Stimulated activated naive CD8-positive, alpha-beta T cell treated with anti-CD3 and anti-CD28 coated beads, Interleukin-15, amount 100 ng/mL, for 72 hours (primary cell): ENCODE data around the gene SPI1.

Experiments
- ATAC-seq: fragments of 150-1000 bp; cut with Tn5 transposase; 2 replicates; pipeline ENCODE4 v1.10.0; 2021; ENCODE audit warnings: mild to moderate bottlenecking, moderate library complexity
- DNase-seq, 2 donors: peaks; one replicate each; pipeline ENCODE4 v3.0.0; 2021 to 2022
- H3K27ac Mint-ChIP-seq, 2 donors: one replicate each; pipeline ENCODE4 v1.8.0; 2022; ENCODE audit warnings: mild to moderate bottlenecking in 2 of 2, mixed read lengths in 2 of 2, moderate library complexity in 2 of 2
- H3K27me3 Mint-ChIP-seq: one replicate; pipeline ENCODE4 v1.8.0; 2022; ENCODE audit warnings: mixed read lengths
- H3K4me1 Mint-ChIP-seq: one replicate; pipeline ENCODE4 v1.8.0; 2022; ENCODE audit warnings: mild to moderate bottlenecking, mixed read lengths
- H3K4me3 Mint-ChIP-seq, 2 donors: one replicate each; pipeline ENCODE4 v1.8.0; 2022; ENCODE audit warnings: mild to moderate bottlenecking in 2 of 2, mixed read lengths in 2 of 2, moderate library complexity in 1 of 2
- H3K9me3 Mint-ChIP-seq, 2 donors: one replicate each; pipeline ENCODE4 v1.8.0; 2022; ENCODE audit warnings: mixed read lengths in 2 of 2

The SPI1 gene

DNA sequence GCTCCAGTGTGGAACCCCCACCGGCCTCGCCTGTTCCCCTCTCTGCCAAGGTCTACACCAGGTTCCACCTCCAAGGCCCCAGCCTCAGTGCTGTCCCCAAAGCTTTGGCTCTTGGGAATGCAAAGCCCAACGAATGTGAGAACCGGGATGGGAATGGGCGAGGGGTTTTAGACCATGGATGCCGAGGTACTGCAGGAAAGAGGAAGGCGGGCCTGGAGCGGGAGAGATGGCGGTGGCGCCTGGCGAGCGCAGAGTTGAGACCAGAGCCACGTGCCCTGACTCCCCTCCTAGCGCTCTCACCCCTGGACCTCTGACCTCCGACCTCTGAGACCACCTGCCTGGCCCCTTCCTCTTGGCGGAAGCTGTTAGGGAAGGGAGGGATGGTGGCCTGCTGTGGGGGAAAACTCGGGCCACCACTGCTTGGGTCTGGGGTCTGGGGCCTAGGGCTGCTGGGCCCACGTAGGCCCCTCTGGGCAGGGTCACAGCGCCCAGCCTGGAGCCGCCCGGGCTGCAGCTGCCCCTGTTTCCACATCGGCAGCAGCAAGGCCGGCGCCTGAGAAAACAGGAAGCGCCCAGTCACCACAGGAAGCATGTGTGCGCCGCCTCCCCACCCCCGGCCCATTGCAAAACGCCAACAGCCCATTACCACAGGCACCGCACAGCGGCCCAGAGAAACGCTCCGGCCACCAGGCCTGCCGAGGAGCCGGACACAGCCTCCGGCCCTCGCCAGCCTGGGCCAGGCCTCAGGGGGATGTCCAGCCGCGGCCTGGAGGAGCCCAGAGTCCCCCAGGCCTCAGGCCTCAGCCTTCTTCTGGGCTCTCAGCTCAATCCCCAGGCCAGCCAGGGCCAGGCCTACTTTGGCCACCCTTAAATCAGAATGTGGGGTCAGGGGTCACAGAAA, 16.2 kb upstream of the SPI1 start:
- Mint-ChIP-seq H3K9me3 (no peaks in the 10 kb centered on the region), H3K4me1 (peaks cover 66% of the 10 kb centered on the region), H3K27me3 (no peaks in the 10 kb centered on the region), H3K4me3 (peak overlapping the region; percentile 53 to 76), H3K27ac (peak overlapping the region; percentile 97 to 98)
- ATAC-seq (peak; percentile 81), DNase-seq (peak; percentile 58 to 69)

GRCh38 chr11:47394050-47394321, 15.6 kb upstream of the SPI1 start:
- H3K27ac Mint-ChIP-seq: peak overlapping the region; percentile 97 to 98
- ATAC-seq: no peak
- peaks cover 68% of the 10 kb centered on the region for H3K4me1 Mint-ChIP-seq
- H3K9me3 Mint-ChIP-seq: no peaks in the 10 kb centered on the region
- peak overlapping the region; percentile 53 to 76 for H3K4me3 Mint-ChIP-seq
- no peak for DNase-seq
- no peaks in the 10 kb centered on the region for H3K27me3 Mint-ChIP-seq

- Mint-ChIP-seq H3K4me3 (peak overlapping the region; percentile 21 to 53), H3K27ac (peak overlapping the region; percentile 97 to 98), H3K27me3 (no peaks in the 10 kb centered on the region), H3K4me1 (peaks cover 70% of the 10 kb centered on the region), H3K9me3 (no peaks in the 10 kb centered on the region)
- DNase-seq: no peak
- no peak for ATAC-seq
Observed at GRCh38 chr11:47393163-47394049, 15.1 kb upstream of the SPI1 start.

- H3K4me3 Mint-ChIP-seq: no peak overlapping the region
- no peaks in the 10 kb centered on the region for H3K27me3 Mint-ChIP-seq
- peaks cover 75% of the 10 kb centered on the region for H3K4me1 Mint-ChIP-seq
- DNase-seq (no peak), ATAC-seq (no peak)
- H3K27ac Mint-ChIP-seq: peak overlapping the region in 1 of 2 donors; percentile 25
- H3K9me3 Mint-ChIP-seq: no peaks in the 10 kb centered on the region
Observed at GRCh38 chr11:47392546-47393162, 14.3 kb upstream of the SPI1 start.

DNA sequence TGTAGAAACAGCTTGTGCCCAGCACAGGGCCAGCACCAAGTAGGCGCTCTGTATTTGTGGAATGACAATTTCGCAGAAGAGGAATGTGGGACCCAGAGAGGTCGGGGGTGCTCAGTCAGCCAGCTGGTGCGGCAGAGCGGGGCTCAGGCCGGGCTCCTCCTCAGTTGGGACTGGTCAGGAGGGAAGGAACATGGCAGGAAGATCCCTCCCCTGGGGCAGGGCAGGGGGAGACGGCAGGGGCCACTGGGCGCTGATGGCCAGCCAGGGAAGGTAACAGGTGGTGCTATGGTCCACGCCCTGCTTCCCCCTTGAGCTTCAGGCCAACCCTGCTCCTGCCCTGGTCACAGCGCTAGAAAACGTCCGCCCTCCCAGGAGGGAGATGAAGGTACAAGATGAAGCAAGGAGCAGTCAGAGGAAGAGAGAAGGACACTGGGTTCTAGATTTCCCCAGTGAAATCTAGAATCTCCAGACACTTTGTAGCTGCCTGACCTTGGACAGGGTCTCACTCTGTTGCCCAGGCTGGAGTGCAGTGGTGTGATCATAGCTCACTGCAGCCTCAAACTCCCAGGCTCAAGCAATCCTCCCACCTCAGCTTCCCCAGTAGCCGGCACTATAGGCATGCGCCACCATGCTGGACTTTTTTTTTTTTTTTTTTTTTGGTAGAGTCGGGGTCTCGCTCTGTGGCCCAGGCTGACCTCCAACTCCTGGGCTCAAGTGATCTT, 13.5 kb upstream of the SPI1 start:
- Mint-ChIP-seq H3K9me3 (no peaks in the 10 kb centered on the region), H3K4me3 (no peak overlapping the region), H3K27ac (peak overlapping the region in 1 of 2 donors; percentile 19), H3K4me1 (peaks cover 71% of the 10 kb centered on the region), H3K27me3 (no peaks in the 10 kb centered on the region)
- DNase-seq (no peak), ATAC-seq (no peak)

GRCh38 chr11:47391077-47391583, 12.8 kb upstream of the SPI1 start:
- DNase-seq (no peak), ATAC-seq (no peak)
- no peaks in the 10 kb centered on the region for H3K27me3 Mint-ChIP-seq
- H3K27ac Mint-ChIP-seq: peak overlapping the region in 1 of 2 donors; percentile 55
- H3K4me3 Mint-ChIP-seq: no peak overlapping the region
- peaks cover 71% of the 10 kb centered on the region for H3K4me1 Mint-ChIP-seq
- H3K9me3 Mint-ChIP-seq: no peaks in the 10 kb centered on the region

DNA sequence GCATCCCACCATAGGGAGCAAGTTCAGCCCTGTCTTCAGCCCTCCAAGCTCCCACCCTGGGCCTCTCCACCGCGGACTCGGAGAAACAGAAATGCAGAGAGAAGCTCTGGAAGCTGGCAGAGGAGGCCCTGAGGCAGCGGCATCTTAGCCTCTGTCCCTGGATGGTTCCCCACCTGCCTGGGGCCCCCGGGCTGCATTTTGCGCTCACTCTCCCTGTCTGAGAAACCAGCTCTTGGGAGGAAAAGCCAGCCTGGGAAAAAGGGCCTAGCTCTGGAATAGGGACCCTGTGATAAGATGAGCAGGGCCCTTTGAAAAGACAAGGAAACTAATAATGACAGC, 12.0 kb upstream of the SPI1 start:
- no peaks in the 10 kb centered on the region for H3K27me3 Mint-ChIP-seq
- H3K9me3 Mint-ChIP-seq: no peaks in the 10 kb centered on the region
- H3K27ac Mint-ChIP-seq: peak overlapping the region in 1 of 2 donors; percentile 55
- no peak for ATAC-seq
- H3K4me1 Mint-ChIP-seq: peaks cover 63% of the 10 kb centered on the region
- H3K4me3 Mint-ChIP-seq: no peak overlapping the region
- no peak for DNase-seq

- H3K4me1 Mint-ChIP-seq: peaks cover 57% of the 10 kb centered on the region
- no peaks in the 10 kb centered on the region for H3K9me3 Mint-ChIP-seq
- no peaks in the 10 kb centered on the region for H3K27me3 Mint-ChIP-seq
- H3K27ac Mint-ChIP-seq: peak overlapping the region in 1 of 2 donors; percentile 83
- ATAC-seq: peak; percentile 19
- H3K4me3 Mint-ChIP-seq: peak overlapping the region in 1 of 2 donors; percentile 43
- no peak for DNase-seq
Observed at GRCh38 chr11:47389577-47390421, 11.5 kb upstream of the SPI1 start.

DNA sequence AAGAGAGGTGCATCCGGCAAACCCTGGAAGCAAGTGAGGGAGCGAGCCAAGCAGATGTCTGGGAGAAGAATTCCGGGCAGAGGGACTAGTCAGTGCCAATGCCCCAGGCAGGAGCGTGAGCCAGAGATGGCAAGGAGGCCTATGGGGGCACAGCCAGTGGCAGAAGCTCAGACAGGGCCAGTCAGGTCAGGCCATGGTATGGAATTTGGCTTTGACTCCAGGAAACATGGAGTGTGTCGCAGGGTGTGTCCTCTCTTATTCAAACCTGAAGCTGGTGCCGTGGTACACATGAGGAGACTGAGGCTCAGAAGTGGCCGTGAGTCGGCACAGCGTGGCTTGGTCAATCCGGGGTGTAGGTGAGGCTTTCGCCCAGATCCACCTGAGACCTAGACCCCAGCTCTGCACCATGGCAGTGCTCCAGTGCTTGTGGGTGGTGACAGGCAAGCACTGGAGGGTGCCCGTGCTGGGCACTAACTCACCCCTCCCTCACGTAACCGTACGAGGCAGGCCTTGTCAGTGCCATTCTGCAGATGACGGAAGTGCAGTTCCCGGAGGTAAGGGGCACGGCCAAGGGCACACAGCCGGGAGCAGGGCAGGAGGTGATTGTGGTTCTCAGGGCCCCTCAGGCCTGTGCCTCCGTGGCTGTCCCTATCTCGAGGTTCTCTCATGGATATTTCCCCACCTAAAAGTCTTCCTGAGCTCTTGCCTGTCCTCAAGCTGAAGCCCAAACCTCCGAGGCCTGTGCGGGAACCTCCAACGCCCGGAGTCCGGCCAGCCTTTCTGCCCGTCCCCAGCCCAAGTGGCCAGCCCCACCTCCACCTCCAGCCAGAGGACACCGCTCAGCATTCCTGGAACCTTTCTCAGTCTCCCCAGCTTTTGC, 10.6 kb upstream of the SPI1 start:
- ATAC-seq: no peak
- Mint-ChIP-seq H3K9me3 (no peaks in the 10 kb centered on the region), H3K4me3 (no peak overlapping the region)

GRCh38 chr11:47387944-47388696, 9.8 kb upstream of the SPI1 start:
- no peak for ATAC-seq
- no peak for DNase-seq
- no peaks in the 10 kb centered on the region for H3K9me3 Mint-ChIP-seq
- H3K27me3 Mint-ChIP-seq: no peaks in the 10 kb centered on the region
- H3K27ac Mint-ChIP-seq: no peak overlapping the region
- peaks cover 42% of the 10 kb centered on the region for H3K4me1 Mint-ChIP-seq
- H3K4me3 Mint-ChIP-seq: no peak overlapping the region

More for the DNA sequence above, 10.6 kb upstream of the SPI1 start:
- Mint-ChIP-seq H3K27me3 (no peaks in the 10 kb centered on the region), H3K27ac (no peak overlapping the region), H3K4me1 (peaks cover 49% of the 10 kb centered on the region)
- no peak for DNase-seq

- Mint-ChIP-seq H3K27ac (no peak overlapping the region), H3K4me3 (no peak overlapping the region), H3K4me1 (peaks cover 18% of the 10 kb centered on the region), H3K27me3 (no peaks in the 10 kb centered on the region), H3K9me3 (no peaks in the 10 kb centered on the region)
- ATAC-seq (no peak), DNase-seq (no peak)
Observed at GRCh38 chr11:47384498-47384897, 6.2 kb upstream of the SPI1 start.

GRCh38 chr11:47383071-47383470, 4.7 kb upstream of the SPI1 start:
- no peak overlapping the region for H3K4me3 Mint-ChIP-seq
- DNase-seq (no peak), ATAC-seq (no peak)
- peaks cover 3% of the 10 kb centered on the region for H3K4me1 Mint-ChIP-seq
- H3K9me3 Mint-ChIP-seq: no peaks in the 10 kb centered on the region
- H3K27me3 Mint-ChIP-seq: no peaks in the 10 kb centered on the region
- H3K27ac Mint-ChIP-seq: peak overlapping the region in 1 of 2 donors; percentile 64

GRCh38 chr11:47380078-47380477, 1.7 kb upstream of the SPI1 start:
- H3K27ac Mint-ChIP-seq: no peak overlapping the region
- no peaks in the 10 kb centered on the region for H3K27me3 Mint-ChIP-seq
- DNase-seq: no peak
- no peaks in the 10 kb centered on the region for H3K4me1 Mint-ChIP-seq
- no peak for ATAC-seq
- no peak overlapping the region for H3K4me3 Mint-ChIP-seq
- no peaks in the 10 kb centered on the region for H3K9me3 Mint-ChIP-seq
